ENCODE results near the gene ADPGK. TPM values are rescaled to one million over a fixed set of nuclear protein-coding genes. Genes with fewer than 3 reads are reported as not detected.
"Not testable (repeated sequence)": the region's sequence is repeated elsewhere in the genome, so short reads cannot be mapped to it uniquely, and the experiment has no call there.

The ADPGK gene
- polyA plus RNA-seq, 2 donors: 19.3 to 24.7 TPM

DNA sequence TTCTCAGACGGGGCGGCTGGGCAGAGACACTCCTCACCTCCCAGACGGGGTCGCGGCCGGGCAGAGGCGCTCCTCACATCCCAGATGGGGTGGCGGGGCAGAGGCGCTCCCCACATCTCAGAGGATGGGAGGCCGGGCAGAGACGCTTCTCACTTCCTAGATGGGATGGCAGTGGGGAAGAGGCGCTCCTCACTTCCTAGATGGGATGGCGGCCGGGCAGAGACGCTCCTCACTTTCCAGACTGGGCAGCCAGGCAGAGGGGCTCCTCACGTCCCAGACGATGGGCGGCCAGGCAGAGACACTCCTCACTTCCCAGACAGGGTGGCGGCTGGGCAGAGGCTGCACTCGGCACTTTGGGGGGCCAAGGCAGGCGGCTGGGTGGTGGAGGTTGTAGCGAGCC is 23.8 kb upstream of the ADPGK start:
- not testable (repeated sequence) for H3K27me3 ChIP-seq (ENCODE audit: control insufficient read depth in 1 of 2, insufficient read depth in 2 of 2, low read length in 2 of 2); H3K36me3 ChIP-seq (ENCODE audit: control insufficient read depth in 2 of 2, insufficient read depth in 2 of 2, low read length in 1 of 2); H3K9me3 ChIP-seq (ENCODE audit: control insufficient read depth in 2 of 2, insufficient read depth in 1 of 2, low read depth in 1 of 2, low read length in 1 of 2); H3K4me3 ChIP-seq (ENCODE audit: low read depth in 1 of 2, low read length in 2 of 2); H3K4me1 ChIP-seq (ENCODE audit: control insufficient read depth in 2 of 2, insufficient read depth in 2 of 2, low read length in 1 of 2); H3K27ac ChIP-seq (ENCODE audit: low read depth in 2 of 2, low read length in 1 of 2)
- WGBS, 2 donors: 93 to 96% methylated on average over 18 to 22 of the region's 22 CpGs

GRCh38 chr15:72803006-72803405 is 19.4 kb upstream of the ADPGK start:
- Histone ChIP-seq H3K4me3 (ENCODE audit: low read depth in 1 of 2, low read length in 2 of 2) (no peak overlapping the region), H3K36me3 (ENCODE audit: control insufficient read depth in 2 of 2, insufficient read depth in 2 of 2, low read length in 1 of 2) (no peaks in the 10 kb centered on the region), H3K27me3 (ENCODE audit: control insufficient read depth in 1 of 2, insufficient read depth in 2 of 2, low read length in 2 of 2) (peaks cover 0 to 2% of the 10 kb centered on the region in 2 donors), H3K9me3 (ENCODE audit: control insufficient read depth in 2 of 2, insufficient read depth in 1 of 2, low read depth in 1 of 2, low read length in 1 of 2) (no peaks in the 10 kb centered on the region), H3K4me1 (ENCODE audit: control insufficient read depth in 2 of 2, insufficient read depth in 2 of 2, low read length in 1 of 2) (no peaks in the 10 kb centered on the region), H3K27ac (ENCODE audit: low read depth in 2 of 2, low read length in 1 of 2) (no peak overlapping the region)
- WGBS, 2 donors: 33% methylated on average over 1 of the region's 1 CpG

DNA sequence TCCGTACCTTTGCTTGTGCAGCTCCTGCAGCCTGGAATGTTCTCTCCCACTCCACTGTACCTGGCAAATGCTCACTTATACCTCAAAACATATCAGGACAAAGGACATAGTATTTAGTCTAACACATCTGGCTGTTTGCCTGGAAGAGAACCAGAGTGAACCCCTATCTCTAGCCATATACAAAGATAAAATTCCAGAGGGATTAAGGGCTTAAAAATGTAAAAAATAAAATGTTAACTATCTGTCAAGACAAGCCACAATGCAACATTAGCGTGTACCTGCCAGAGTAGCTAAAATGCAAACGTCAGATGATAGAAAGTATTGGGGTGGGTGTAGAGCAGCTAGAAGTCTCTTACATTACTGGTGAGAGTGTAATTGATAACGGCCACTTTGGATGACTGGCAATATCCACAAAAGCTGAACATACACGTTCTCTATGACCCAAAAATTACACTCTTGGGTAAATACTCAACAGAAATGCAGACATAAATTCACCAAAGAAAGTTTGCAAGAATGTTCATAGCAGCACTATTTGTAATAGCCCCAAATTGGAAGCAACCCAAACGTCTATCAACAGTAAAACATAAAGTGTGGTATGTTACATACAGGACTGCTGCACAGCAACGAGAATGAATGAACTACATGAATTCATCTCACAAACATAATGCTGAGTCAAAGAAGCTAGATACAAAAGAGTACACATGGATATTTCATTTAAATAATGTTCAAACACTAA is 18.2 kb upstream of the ADPGK start:
- H3K9me3 ChIP-seq (ENCODE audit: control insufficient read depth in 2 of 2, insufficient read depth in 1 of 2, low read depth in 1 of 2, low read length in 1 of 2): no peaks in the 10 kb centered on the region
- no peak overlapping the region for H3K4me3 ChIP-seq (ENCODE audit: low read depth in 1 of 2, low read length in 2 of 2)
- H3K36me3 ChIP-seq (ENCODE audit: control insufficient read depth in 2 of 2, insufficient read depth in 2 of 2, low read length in 1 of 2): no peaks in the 10 kb centered on the region
- H3K27ac ChIP-seq (ENCODE audit: low read depth in 2 of 2, low read length in 1 of 2): no peak overlapping the region
- H3K27me3 ChIP-seq (ENCODE audit: control insufficient read depth in 1 of 2, insufficient read depth in 2 of 2, low read length in 2 of 2): peaks cover 0 to 2% of the 10 kb centered on the region in 2 donors
- peaks cover under 1 to 4% of the 10 kb centered on the region in 2 donors for H3K4me1 ChIP-seq (ENCODE audit: control insufficient read depth in 2 of 2, insufficient read depth in 2 of 2, low read length in 1 of 2)
- 38 to 39% methylated on average over 7 of the region's 7 CpGs for WGBS, 2 donors

GRCh38 chr15:72800833-72801481 is 17.4 kb upstream of the ADPGK start:
- H3K36me3 ChIP-seq (ENCODE audit: control insufficient read depth in 2 of 2, insufficient read depth in 2 of 2, low read length in 1 of 2): no peaks in the 10 kb centered on the region
- H3K9me3 ChIP-seq (ENCODE audit: control insufficient read depth in 2 of 2, insufficient read depth in 1 of 2, low read depth in 1 of 2, low read length in 1 of 2): no peaks in the 10 kb centered on the region
- no peak overlapping the region for H3K27ac ChIP-seq (ENCODE audit: low read depth in 2 of 2, low read length in 1 of 2)
- H3K4me1 ChIP-seq (ENCODE audit: control insufficient read depth in 2 of 2, insufficient read depth in 2 of 2, low read length in 1 of 2): peaks cover 5 to 6% of the 10 kb centered on the region in 2 donors
- H3K27me3 ChIP-seq (ENCODE audit: control insufficient read depth in 1 of 2, insufficient read depth in 2 of 2, low read length in 2 of 2): peaks cover 0 to 2% of the 10 kb centered on the region in 2 donors
- H3K4me3 ChIP-seq (ENCODE audit: low read depth in 1 of 2, low read length in 2 of 2): no peak overlapping the region
- WGBS, 2 donors: 58 to 67% methylated on average over 8 of the region's 8 CpGs

DNA sequence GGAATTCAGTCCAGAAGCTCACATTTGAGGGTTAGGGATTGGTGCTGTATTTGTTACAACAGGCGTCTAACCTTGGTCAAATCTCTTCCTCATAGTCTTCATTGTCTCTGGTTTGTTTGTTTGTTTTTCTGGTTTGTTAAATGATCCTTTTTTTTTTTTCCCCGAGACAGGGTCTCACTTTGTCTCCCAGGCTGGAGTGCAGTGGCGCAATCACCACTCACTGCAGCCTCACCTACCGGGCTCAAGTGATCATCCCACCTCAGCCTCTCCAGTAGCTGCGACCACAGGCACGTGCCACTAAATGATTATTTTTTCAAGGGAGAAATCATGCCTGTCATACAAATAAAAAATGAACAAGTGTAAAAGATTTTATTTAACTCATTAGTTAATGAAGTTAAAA is 14.3 kb upstream of the ADPGK start:
- Histone ChIP-seq H3K9me3 (ENCODE audit: control insufficient read depth in 2 of 2, insufficient read depth in 1 of 2, low read depth in 1 of 2, low read length in 1 of 2) (no peaks in the 10 kb centered on the region), H3K4me1 (ENCODE audit: control insufficient read depth in 2 of 2, insufficient read depth in 2 of 2, low read length in 1 of 2) (peaks cover 5 to 6% of the 10 kb centered on the region in 2 donors), H3K27me3 (ENCODE audit: control insufficient read depth in 1 of 2, insufficient read depth in 2 of 2, low read length in 2 of 2) (peaks cover 0 to 2% of the 10 kb centered on the region in 2 donors), H3K36me3 (ENCODE audit: control insufficient read depth in 2 of 2, insufficient read depth in 2 of 2, low read length in 1 of 2) (no peaks in the 10 kb centered on the region), H3K27ac (ENCODE audit: low read depth in 2 of 2, low read length in 1 of 2) (no peak overlapping the region), H3K4me3 (ENCODE audit: low read depth in 1 of 2, low read length in 2 of 2) (no peak overlapping the region)
- WGBS, 2 donors: 82 to 83% methylated on average over 6 of the region's 6 CpGs

DNA sequence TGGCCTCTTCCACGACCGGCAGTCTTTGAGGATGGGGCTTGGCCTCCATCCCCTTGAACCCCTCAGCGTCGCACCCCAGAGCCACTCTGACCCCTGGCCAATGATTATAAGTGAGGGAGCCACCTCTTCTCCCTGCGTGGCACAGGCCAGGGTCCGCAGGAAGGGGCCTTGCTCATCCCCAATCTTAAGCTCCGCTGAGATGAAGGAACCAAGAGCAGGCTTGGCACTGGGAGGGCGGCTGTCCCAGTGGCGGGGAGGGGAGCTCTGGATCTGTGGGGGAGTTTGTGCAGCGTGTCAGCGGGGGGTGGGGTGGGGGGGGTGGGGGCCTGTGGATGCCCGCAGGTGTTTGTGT is 13.8 kb upstream of the ADPGK start:
- WGBS, 2 donors: 18 to 22% methylated on average over 12 of the region's 12 CpGs
- Histone ChIP-seq H3K27me3 (ENCODE audit: control insufficient read depth in 1 of 2, insufficient read depth in 2 of 2, low read length in 2 of 2) (peaks cover 0 to 2% of the 10 kb centered on the region in 2 donors), H3K36me3 (ENCODE audit: control insufficient read depth in 2 of 2, insufficient read depth in 2 of 2, low read length in 1 of 2) (no peaks in the 10 kb centered on the region), H3K27ac (ENCODE audit: low read depth in 2 of 2, low read length in 1 of 2) (no peak overlapping the region), H3K9me3 (ENCODE audit: control insufficient read depth in 2 of 2, insufficient read depth in 1 of 2, low read depth in 1 of 2, low read length in 1 of 2) (no peaks in the 10 kb centered on the region), H3K4me3 (ENCODE audit: low read depth in 1 of 2, low read length in 2 of 2) (peak overlapping the region; percentile 41 to 53), H3K4me1 (ENCODE audit: control insufficient read depth in 2 of 2, insufficient read depth in 2 of 2, low read length in 1 of 2) (peaks cover 5 to 6% of the 10 kb centered on the region in 2 donors)

DNA sequence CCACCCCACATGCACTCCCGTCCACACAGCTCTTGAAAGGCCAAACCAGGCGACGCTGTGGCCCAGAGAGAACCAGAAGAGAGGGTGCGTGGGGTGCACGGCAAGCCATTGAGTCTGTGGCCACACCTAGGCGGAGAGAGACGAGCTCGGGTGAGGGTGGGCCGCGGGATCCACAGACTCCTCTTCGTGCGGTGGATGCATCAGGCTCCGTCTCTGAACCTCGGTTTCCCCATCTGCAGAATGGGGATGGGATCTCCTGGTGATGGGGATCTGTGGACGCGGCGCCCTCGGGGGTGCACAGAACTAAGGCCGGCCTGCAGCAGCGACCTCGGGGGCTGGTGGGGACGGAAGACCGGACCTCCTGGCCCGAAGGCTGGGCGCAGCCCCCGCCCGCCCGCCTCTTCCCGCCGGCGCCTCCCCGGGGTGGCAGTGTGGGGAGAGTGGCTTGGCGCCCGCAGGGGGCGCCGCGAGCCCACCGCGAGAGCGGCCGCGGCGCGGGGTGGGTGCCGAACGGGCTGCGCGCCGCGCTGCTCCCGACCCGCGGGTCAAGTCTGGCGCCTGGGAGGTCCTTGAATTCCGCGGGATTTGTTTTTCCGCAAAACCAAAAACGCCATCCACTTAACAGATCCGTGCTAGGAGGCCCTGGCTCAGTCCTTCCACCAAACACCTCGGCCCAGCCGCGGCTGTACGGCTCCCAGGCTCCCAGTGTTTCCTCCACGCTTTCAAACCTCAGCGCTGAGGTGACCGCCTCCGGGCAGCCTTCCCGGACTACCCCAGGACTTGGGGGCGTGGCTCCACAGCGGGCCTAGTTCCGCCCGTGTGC is 13.2 kb upstream of the ADPGK start:
- peak overlapping the region; percentile 41 to 53 for H3K4me3 ChIP-seq (ENCODE audit: low read depth in 1 of 2, low read length in 2 of 2)
- no peaks in the 10 kb centered on the region for H3K9me3 ChIP-seq (ENCODE audit: control insufficient read depth in 2 of 2, insufficient read depth in 1 of 2, low read depth in 1 of 2, low read length in 1 of 2)
- WGBS, 2 donors: 5 to 6% methylated on average over 60 to 72 of the region's 72 CpGs
- H3K27me3 ChIP-seq (ENCODE audit: control insufficient read depth in 1 of 2, insufficient read depth in 2 of 2, low read length in 2 of 2): peaks cover 0 to 2% of the 10 kb centered on the region in 2 donors
- H3K27ac ChIP-seq (ENCODE audit: low read depth in 2 of 2, low read length in 1 of 2): no peak overlapping the region
- no peaks in the 10 kb centered on the region for H3K36me3 ChIP-seq (ENCODE audit: control insufficient read depth in 2 of 2, insufficient read depth in 2 of 2, low read length in 1 of 2)
- H3K4me1 ChIP-seq (ENCODE audit: control insufficient read depth in 2 of 2, insufficient read depth in 2 of 2, low read length in 1 of 2): peaks cover 5 to 6% of the 10 kb centered on the region in 2 donors

- H3K27ac ChIP-seq (ENCODE audit: low read depth in 2 of 2, low read length in 1 of 2): no peak overlapping the region
- WGBS, 2 donors: 60 to 73% methylated on average over 7 of the region's 7 CpGs
- no peaks in the 10 kb centered on the region for H3K9me3 ChIP-seq (ENCODE audit: control insufficient read depth in 2 of 2, insufficient read depth in 1 of 2, low read depth in 1 of 2, low read length in 1 of 2)
- peaks cover 5 to 6% of the 10 kb centered on the region in 2 donors for H3K4me1 ChIP-seq (ENCODE audit: control insufficient read depth in 2 of 2, insufficient read depth in 2 of 2, low read length in 1 of 2)
- H3K27me3 ChIP-seq (ENCODE audit: control insufficient read depth in 1 of 2, insufficient read depth in 2 of 2, low read length in 2 of 2): peaks cover 0 to 2% of the 10 kb centered on the region in 2 donors
- no peaks in the 10 kb centered on the region for H3K36me3 ChIP-seq (ENCODE audit: control insufficient read depth in 2 of 2, insufficient read depth in 2 of 2, low read length in 1 of 2)
- H3K4me3 ChIP-seq (ENCODE audit: low read depth in 1 of 2, low read length in 2 of 2): peak overlapping the region in 1 of 2 donors; percentile 53
Observed at GRCh38 chr15:72796210-72796514, 12.6 kb upstream of the ADPGK start.

GRCh38 chr15:72793766-72794660 is 10.5 kb upstream of the ADPGK start:
- no peaks in the 10 kb centered on the region for H3K36me3 ChIP-seq (ENCODE audit: control insufficient read depth in 2 of 2, insufficient read depth in 2 of 2, low read length in 1 of 2)
- H3K4me3 ChIP-seq (ENCODE audit: low read depth in 1 of 2, low read length in 2 of 2): no peak overlapping the region
- peaks cover 5 to 6% of the 10 kb centered on the region in 2 donors for H3K4me1 ChIP-seq (ENCODE audit: control insufficient read depth in 2 of 2, insufficient read depth in 2 of 2, low read length in 1 of 2)
- no peaks in the 10 kb centered on the region for H3K9me3 ChIP-seq (ENCODE audit: control insufficient read depth in 2 of 2, insufficient read depth in 1 of 2, low read depth in 1 of 2, low read length in 1 of 2)
- 65 to 66% methylated on average over 7 of the region's 7 CpGs for WGBS, 2 donors
- no peak overlapping the region for H3K27ac ChIP-seq (ENCODE audit: low read depth in 2 of 2, low read length in 1 of 2)
- H3K27me3 ChIP-seq (ENCODE audit: control insufficient read depth in 1 of 2, insufficient read depth in 2 of 2, low read length in 2 of 2): no peaks in the 10 kb centered on the region
